H9 (cell line): ENCODE data around the gene WWC2. TPM values are rescaled to one million over a fixed set of nuclear protein-coding genes. Genes with fewer than 3 reads are reported as not detected.

Source experiments
- DNase-seq: peaks from one replicate; pipeline ENCODE4 v3.0.0-alpha.2; 2017
- H2AFZ ChIP-seq: one replicate; pipeline ENCODE4 v1.6.1; 2013; ENCODE audit warnings: mild to moderate bottlenecking, low read length, control low read depth, moderate library complexity
- H2AK5ac ChIP-seq: 2 replicates; pipeline ENCODE4 v1.6.1; 2013; ENCODE audit warnings: low read length, control low read depth, mixed read lengths; ENCODE audit not compliant: insufficient read length
- H2BK120ac ChIP-seq: one replicate; pipeline ENCODE4 v1.6.1; 2013; ENCODE audit warnings: low read depth, mild to moderate bottlenecking, low read length, control low read depth, inconsistent platforms; ENCODE audit not compliant: poor library complexity, severe bottlenecking
- H2BK12ac ChIP-seq: 2 replicates; pipeline ENCODE4 v1.6.1; 2013; ENCODE audit warnings: low read length, control low read depth, mixed read lengths, low read depth; ENCODE audit not compliant: insufficient read length
- H2BK15ac ChIP-seq: 2 replicates; pipeline ENCODE4 v1.6.1; 2013; ENCODE audit warnings: low read depth, low read length, control low read depth
- H2BK20ac ChIP-seq: one replicate; pipeline ENCODE4 v1.6.1; 2013; ENCODE audit warnings: low read depth, mild to moderate bottlenecking, low read length, control low read depth, inconsistent platforms; ENCODE audit not compliant: poor library complexity, severe bottlenecking
- H2BK5ac ChIP-seq: 2 replicates; pipeline ENCODE4 v1.6.1; 2013; ENCODE audit warnings: low read length, control low read depth, mixed read lengths; ENCODE audit not compliant: insufficient read length
- H3K14ac ChIP-seq: 2 replicates; pipeline ENCODE4 v1.6.1; 2013; ENCODE audit warnings: low read length, control low read depth; ENCODE audit not compliant: insufficient read depth
- H3K18ac ChIP-seq: 2 replicates; pipeline ENCODE4 v1.6.1; 2013; ENCODE audit warnings: low read depth, mild to moderate bottlenecking, mixed read lengths, low read length, control low read depth; ENCODE audit not compliant: insufficient read length
- H3K23ac ChIP-seq: 2 replicates; pipeline ENCODE4 v1.6.1; 2013; ENCODE audit warnings: low read length, control low read depth, mixed read lengths, low read depth; ENCODE audit not compliant: insufficient read length
- H3K23me2 ChIP-seq: 2 replicates; pipeline ENCODE4 v1.6.1; 2013; ENCODE audit warnings: low read depth, mild to moderate bottlenecking, mixed read lengths, low read length, control low read depth; ENCODE audit not compliant: insufficient read length, poor library complexity, severe bottlenecking
- H3K27ac ChIP-seq: 2 replicates; pipeline ENCODE4 v1.5.1; 2013; ENCODE audit warnings: low read length, control low read depth, mixed read lengths, low read depth; ENCODE audit not compliant: insufficient read length
- H3K27me3 ChIP-seq: 2 replicates; pipeline ENCODE4 v1.6.1; 2013; ENCODE audit warnings: low read length, control low read depth, inconsistent platforms; ENCODE audit not compliant: insufficient read depth
- H3K4ac ChIP-seq: 2 replicates; pipeline ENCODE4 v1.6.1; 2013; ENCODE audit warnings: low read depth, mild to moderate bottlenecking, control low read depth, inconsistent platforms, low read length, moderate library complexity
- H3K4me1 ChIP-seq: 2 replicates; pipeline ENCODE4 v1.6.1; 2013; ENCODE audit warnings: low read length, control low read depth, inconsistent platforms; ENCODE audit not compliant: insufficient read depth
- H3K4me2 ChIP-seq: 2 replicates; pipeline ENCODE4 v1.6.1; 2013; ENCODE audit warnings: low read length, control low read depth, mixed read lengths; ENCODE audit not compliant: insufficient read length, insufficient read depth
- H3K56ac ChIP-seq: 2 replicates; pipeline ENCODE4 v1.6.1; 2013; ENCODE audit warnings: low read depth, mild to moderate bottlenecking, mixed read lengths, low read length, control low read depth; ENCODE audit not compliant: insufficient read length
- H3K79me1 ChIP-seq: 2 replicates; pipeline ENCODE4 v1.6.1; 2013; ENCODE audit warnings: low read depth, mild to moderate bottlenecking, moderate library complexity, low read length, control low read depth, inconsistent platforms; ENCODE audit not compliant: insufficient read depth, poor library complexity, severe bottlenecking
- H3K79me2 ChIP-seq: 2 replicates; pipeline ENCODE4 v1.6.1; 2013; ENCODE audit warnings: low read length, control low read depth, inconsistent platforms; ENCODE audit not compliant: insufficient read depth
- H3K9ac ChIP-seq: 2 replicates; pipeline ENCODE4 v1.6.1; 2013; ENCODE audit warnings: low read length, control low read depth, mixed read lengths; ENCODE audit not compliant: insufficient read length; ENCODE audit errors: extremely low read depth
- H3K9me3 ChIP-seq: one replicate; pipeline ENCODE4 v1.6.1; 2013; ENCODE audit warnings: low read depth, low read length, inconsistent platforms; ENCODE audit not compliant: control insufficient read depth
- H3T11ph ChIP-seq: one replicate; pipeline ENCODE4 v1.6.1; 2013; ENCODE audit warnings: mild to moderate bottlenecking, low read length, control low read depth, inconsistent platforms
- H4K20me1 ChIP-seq: one replicate; pipeline ENCODE4 v1.6.1; 2013; ENCODE audit not compliant: control insufficient read depth, insufficient read length, insufficient read depth
- H4K5ac ChIP-seq: 2 replicates; pipeline ENCODE4 v1.6.1; 2013; ENCODE audit warnings: low read depth, mild to moderate bottlenecking, mixed read lengths, low read length, control low read depth; ENCODE audit not compliant: insufficient read length
- H4K8ac ChIP-seq: replicated peaks from 2 replicates; pipeline ENCODE4 v1.6.1; 2013; ENCODE audit warnings: low read length, control low read depth, mixed read lengths, low read depth; ENCODE audit not compliant: insufficient read length
- H4K91ac ChIP-seq: 2 replicates; pipeline ENCODE4 v1.6.1; 2013; ENCODE audit warnings: low read depth, mild to moderate bottlenecking, moderate library complexity, mixed read lengths, low read length, control low read depth; ENCODE audit not compliant: insufficient read length
- H3K27ac Mint-ChIP-seq, 3 experiments: 2 replicates in 2 of 3; 3 replicates in 1 of 3; pipeline ENCODE4 v1.8.0; 2020 to 2021; ENCODE audit warnings: mixed read lengths in 3 of 3, mild to moderate bottlenecking in 1 of 3, moderate library complexity in 1 of 3
- H3K27me3 Mint-ChIP-seq: 2 replicates; pipeline ENCODE4 v1.8.0; 2021; ENCODE audit warnings: low read depth, mild to moderate bottlenecking, moderate library complexity, mixed read lengths
- H3K36me3 Mint-ChIP-seq, 3 experiments: 2 replicates in 2 of 3; 3 replicates in 1 of 3; pipeline ENCODE4 v1.8.0; 2020 to 2021; ENCODE audit warnings: low read depth in 3 of 3, mixed read lengths in 3 of 3; ENCODE audit not compliant: insufficient read depth in 1 of 3
- H3K4me1 Mint-ChIP-seq, 2 experiments: 2 replicates each; pipeline ENCODE4 v1.8.0; 2020; ENCODE audit warnings: mixed read lengths in 2 of 2
- H3K4me3 Mint-ChIP-seq, 2 experiments: 2 replicates in 1 of 2; 3 replicates in 1 of 2; pipeline ENCODE4 v1.8.0; 2020 to 2021; ENCODE audit warnings: mild to moderate bottlenecking in 2 of 2, mixed read lengths in 2 of 2, moderate library complexity in 1 of 2
- H3K9me3 Mint-ChIP-seq, 2 experiments: 2 replicates in 1 of 2; 3 replicates in 1 of 2; pipeline ENCODE4 v1.8.0; 2020; ENCODE audit warnings: mild to moderate bottlenecking in 2 of 2, mixed read lengths in 2 of 2, moderate library complexity in 1 of 2
- CTCF ChIP-seq: fragments of 200-600 bp; sonication (generic); conservative IDR thresholded peaks from 3 replicates; pipeline ENCODE4 v1.8.0; 2021; ENCODE audit warnings: antibody characterized with exemption, mild to moderate bottlenecking
- WGBS: extraction: QIAGEN DNeasy Blood & Tissue Kit; methylation state at CpG from one replicate; pipeline ENCODE4 v1.1.7; 2013; ENCODE audit warnings: missing lambda C conversion rate, low lambda C conversion rate, mixed read lengths; ENCODE audit not compliant: insufficient read length; ENCODE audit errors: extremely low coverage; 5-methylcytosine and 5-hydroxymethylcytosine counted together
- total RNA-seq: library from RNA; stranded (reverse); gene quantifications from 2 replicates; pipeline ENCODE4 v1.2.1, GENCODE V29; 2021

WWC2 gene
- total RNA-seq, 1 experiment from 2014 or later, result 106 TPM

GRCh38 chr4:183214912-183215488 is 115.9 kb downstream of the WWC2 start:
- Histone ChIP-seq H3K79me2 (no peaks in the 10 kb centered on the region), H2BK12ac (no peak overlapping the region), H3K9ac (no peak overlapping the region), H3K9me3 (no peaks in the 10 kb centered on the region), H3K56ac (no peak overlapping the region), H2BK120ac (no peak overlapping the region), H3K14ac (no peak overlapping the region), H3K4ac (no peak overlapping the region), H3K23ac (no peak overlapping the region), H4K20me1 (no peaks in the 10 kb centered on the region), H3K23me2 (no peaks in the 10 kb centered on the region), H4K5ac (no peak overlapping the region), H4K8ac (no peak overlapping the region), H3T11ph (no peak overlapping the region), H2BK20ac (no peak overlapping the region), H4K91ac (no peak overlapping the region), H3K79me1 (no peaks in the 10 kb centered on the region), H2BK15ac (no peak overlapping the region), H2AFZ (no peak overlapping the region), H3K4me2 (no peak overlapping the region), H2AK5ac (no peak overlapping the region), H3K27ac (no peak overlapping the region), H3K18ac (no peak overlapping the region), H3K4me1 (0 out of 2 replicates have a peak, but pooled peaks cover 5% of the 10 kb centered on the region), H2BK5ac (no peak overlapping the region), H3K27me3 (no peaks in the 10 kb centered on the region)
- Mint-ChIP-seq H3K27ac (no peak overlapping the region; a peak in 1 of 7 replicates), H3K36me3 (peaks cover 11 to 22% (median 12%) of the 10 kb centered on the region in 3 experiments; a peak in 6 of 7 replicates), H3K9me3 (no peaks in the 10 kb centered on the region; a peak in 1 of 5 replicates), H3K4me3 (no peak overlapping the region), H3K4me1 (peaks cover 5 to 8% of the 10 kb centered on the region in 2 experiments), H3K27me3 (no peaks in the 10 kb centered on the region)
- WGBS, result no CpG with 5 or more reads among the region's 4 CpGs
- DNase-seq, result no peak
- TF ChIP-seq CTCF, result no peak
